NCI-H226 (cell line): ENCODE results near the gene NOD2.

ENCODE experiments used
- DNase-seq: peaks from one replicate; pipeline ENCODE4 v3.0.0-alpha.2; 2015

Gene NOD2

DNA sequence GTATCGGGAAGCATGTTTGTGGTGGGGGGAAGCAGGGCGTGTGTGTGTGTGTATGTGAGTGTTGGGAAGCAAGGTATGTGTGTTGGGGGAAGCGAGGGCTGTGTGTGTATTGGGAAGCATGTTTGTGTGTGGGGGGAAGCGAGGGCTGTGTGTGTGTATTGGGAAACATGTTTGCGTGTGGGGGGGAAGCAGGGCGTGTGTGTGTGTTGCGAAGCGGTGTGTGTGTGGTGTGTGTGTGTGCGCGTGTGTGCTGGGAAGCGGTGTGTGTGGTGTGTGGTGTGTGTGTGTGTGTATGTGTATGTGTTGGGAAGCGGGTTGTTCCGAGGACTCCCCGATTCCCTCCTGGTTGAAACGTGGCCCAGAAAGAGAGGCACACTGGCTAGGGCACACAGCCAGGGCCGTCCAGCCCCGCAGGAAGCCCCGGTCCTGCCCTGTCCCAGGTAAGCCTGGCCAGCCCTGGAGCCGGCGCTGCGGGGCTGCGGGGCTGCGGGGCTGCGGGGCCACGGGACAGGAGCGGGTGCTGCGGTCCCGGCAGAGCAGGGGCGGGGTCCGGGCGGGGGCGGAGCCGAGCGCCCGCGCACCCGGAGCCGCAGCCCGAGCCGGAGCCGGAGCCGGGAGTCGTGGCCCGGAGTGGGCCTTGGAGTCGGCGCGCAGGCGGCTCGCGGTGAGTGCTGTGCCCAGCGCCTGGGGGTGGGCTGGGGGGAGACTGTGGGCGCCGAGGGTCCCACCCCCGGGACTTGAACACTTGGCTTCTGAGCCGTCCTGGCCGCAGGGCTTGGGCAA lies at the start of gene NOD2:
TSS of gene NOD2 (plus strand) at position 608 of the 783 bp plus-strand sequence. CDS start 5,890 bp downstream, outside the sequence.
- DNase-seq, result no peak

DNA sequence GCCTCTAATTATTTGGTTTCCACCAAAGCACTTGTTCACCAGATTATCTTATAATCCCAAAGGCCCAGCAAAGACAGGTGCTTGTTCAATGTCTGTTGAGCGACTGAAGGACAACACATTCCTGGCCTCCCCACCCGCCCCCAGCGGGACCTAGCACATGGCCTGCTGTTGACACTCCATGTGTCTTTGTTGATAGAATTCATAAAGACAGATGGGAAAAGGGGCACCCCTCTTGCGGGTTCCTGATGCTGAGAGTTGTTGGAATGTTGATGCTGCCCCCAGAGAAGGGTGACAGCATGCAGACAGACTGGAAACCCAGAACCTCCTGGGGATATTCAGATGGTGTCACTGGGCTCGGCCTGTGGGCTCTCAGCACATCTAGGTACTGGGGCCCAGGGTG lies 49.2 kb upstream of the NOD2 start:
- no peak for DNase-seq

DNA sequence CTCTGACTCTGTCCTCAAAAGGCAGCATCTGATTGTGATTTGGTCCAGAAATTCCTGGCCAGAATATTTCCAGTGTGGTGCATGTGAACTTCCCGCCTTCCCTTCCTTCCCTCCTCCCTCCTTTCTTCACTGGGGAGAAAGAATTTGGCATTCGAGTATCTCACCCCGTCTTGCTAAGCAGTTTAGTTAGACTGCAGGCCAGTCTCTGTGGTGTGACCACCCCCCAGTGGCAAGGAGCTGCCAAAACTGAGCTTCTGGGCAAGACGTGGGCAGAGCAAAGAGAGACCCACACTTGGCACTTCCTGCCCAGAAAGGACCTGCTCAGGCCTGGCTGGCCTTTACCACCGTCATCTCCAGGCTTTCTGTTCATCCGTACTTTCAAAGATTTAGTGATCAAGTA lies 48.7 kb upstream of the NOD2 start:
- DNase-seq, result no peak

GRCh38 chr16:50645563-50646220 lies 47.7 kb upstream of the NOD2 start:
- DNase-seq, result no peak

GRCh38 chr16:50646345-50646744 lies 47.1 kb upstream of the NOD2 start:
- no peak for DNase-seq

- no peak for DNase-seq
Observed at GRCh38 chr16:50651835-50652438, 41.5 kb upstream of the NOD2 start.

DNA sequence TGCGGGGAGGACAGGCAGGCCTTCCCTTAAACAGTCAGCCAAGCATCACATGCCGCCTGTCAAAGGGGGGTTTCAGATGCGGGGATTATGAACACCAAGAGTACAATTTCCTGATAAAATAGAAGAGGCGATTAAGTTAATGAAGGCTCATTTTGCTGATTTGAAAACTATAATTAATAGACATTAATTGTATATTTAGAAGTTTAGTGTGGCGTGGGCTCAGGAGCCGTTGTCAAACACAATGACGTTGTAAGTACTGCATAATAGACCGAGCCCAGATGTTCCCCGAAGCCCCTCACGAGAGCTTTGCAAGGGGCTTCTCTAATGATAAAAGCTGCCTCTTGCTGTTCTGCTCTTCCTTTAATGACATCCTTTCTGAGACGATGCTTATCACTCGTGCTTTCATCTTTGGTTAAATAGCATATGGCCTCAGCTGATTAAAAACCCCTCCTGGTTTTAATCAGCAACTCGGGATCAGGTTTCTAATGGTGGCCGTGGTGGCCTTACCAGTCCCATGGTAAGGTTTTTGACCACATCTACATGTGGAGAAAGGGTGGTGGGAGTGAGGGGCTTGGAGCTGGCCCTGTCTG lies 40.5 kb upstream of the NOD2 start:
- DNase-seq, result no peak

- no peak for DNase-seq
Observed at GRCh38 chr16:50653633-50654519, 39.5 kb upstream of the NOD2 start.

DNA sequence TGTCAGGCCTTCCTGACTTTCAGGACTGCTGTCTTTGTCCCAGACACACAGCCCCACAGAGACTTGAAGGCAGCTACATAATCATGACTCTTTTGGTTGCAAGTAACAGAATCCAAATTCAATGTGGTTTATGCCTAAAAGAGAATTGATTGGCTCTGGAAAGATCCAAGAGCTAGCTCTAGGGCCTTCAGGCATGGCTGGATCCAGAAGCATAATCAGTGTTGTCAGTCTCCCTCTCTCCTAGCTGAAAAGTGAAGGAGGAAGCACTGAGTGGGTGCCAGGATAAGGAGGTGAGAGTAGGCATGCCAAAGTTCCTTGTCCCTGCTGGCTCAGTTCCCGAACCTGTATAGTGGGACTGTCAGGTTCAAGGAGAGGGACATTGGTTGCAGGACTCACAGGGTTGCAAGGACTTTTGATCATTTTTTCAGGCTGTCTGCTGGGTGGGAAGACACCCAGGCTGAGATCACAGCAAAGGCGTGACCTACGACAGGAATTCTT lies 37.8 kb upstream of the NOD2 start:
- no peak for DNase-seq

DNA sequence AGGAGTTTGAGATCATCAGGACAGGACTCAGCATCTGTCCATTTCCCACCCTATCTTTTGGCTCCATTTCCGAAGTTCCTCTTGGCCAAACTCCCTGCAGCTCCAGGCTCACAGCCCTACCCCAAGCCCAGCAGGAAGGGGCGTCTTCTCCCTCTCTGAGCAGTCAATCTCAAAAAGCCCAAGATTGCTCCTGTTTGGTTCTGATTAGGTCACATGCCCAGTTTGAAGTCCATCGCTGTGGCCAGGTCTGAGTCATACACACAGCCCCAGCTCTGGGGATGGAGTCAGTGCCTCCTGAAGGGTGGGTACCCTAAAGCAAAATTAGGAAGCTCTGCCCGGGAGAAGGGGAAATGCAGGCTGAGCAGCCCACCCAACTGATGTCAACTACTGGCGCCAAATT lies 36.2 kb upstream of the NOD2 start:
- DNase-seq, result peak; percentile 45

- no peak for DNase-seq
Observed at GRCh38 chr16:50659806-50660205, 33.6 kb upstream of the NOD2 start.

- DNase-seq, result no peak
Observed at GRCh38 chr16:50662306-50662940, 31.0 kb upstream of the NOD2 start.

- DNase-seq, result no peak
Observed at GRCh38 chr16:50664270-50664669, 29.1 kb upstream of the NOD2 start.

DNA sequence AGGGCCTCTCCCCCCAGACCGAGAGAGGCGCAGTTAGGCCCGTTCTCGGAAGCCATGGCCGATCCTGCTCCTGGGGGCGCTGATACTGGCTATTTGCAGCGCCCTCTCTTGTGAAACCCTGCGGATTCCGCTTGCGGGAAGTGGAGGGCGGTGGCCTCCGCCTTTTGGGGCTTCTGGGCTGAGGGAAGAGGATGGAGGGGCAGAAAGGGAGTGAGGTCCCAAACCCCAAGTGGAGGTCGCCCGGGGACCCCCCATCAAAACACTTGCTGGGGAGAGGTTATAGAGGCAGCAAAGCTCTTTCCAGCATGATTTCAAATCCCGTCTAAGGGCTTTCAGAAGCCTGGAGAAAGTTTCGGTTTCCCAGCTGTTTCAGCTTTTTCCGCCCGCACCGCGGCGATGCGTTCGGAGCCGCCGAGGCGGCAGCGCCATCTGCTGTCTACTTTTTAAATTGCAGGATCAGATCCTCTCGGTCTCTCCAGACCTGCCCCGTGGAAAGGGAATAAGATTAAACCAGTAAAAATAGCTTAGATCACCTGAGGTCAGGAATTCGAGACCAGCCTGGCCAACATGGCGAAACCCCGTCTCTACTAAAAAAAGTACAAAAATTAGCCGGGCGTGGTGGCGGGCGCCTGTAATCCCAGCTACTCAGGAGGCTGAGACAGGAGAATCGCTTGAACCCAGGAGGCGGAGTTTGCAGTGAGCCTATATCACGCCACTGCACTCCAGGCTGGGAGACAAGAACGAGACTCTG lies 28.1 kb upstream of the NOD2 start:
- peak; percentile 59 for DNase-seq

DNA sequence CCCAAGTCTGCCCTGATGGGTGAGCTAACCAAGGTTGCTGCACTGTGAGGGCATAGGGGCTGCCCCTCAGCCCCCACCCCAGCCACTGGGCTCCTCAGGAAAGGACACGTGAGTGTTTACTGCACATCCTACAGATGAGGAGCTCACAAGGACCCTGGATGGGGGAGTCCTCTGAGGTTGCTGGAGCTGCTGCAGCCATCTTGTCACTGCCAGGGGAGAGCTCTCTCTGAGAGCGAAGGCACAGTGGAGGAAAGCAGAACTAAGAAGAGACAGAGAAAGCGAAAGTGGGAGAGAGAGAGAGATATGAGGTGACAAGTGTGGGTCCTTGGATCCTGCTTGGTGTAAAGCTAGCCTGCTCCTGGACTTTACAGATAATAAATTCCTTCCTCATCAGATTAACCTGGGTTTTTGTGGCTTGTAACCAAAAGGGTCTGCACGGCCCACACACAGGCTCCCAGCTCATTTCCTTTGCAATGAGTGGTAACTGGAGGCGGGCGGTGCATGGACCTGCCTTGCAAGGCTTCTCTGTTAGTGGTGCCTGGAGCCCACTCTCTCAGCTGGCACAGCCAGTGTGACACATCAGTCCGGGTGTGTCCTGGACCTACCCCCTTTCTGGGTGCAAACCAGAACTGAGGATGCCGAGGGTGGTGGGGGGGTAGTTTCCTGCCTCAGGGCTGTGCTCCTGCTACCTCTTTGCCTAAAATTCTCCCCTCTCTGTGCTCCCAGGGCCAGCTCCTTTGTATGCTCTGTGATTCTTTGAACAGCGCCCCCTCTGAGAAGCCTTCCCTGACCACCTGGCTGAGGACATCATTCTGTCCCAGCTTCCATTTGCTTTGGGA lies 26.5 kb upstream of the NOD2 start:
- DNase-seq, result no peak

DNA sequence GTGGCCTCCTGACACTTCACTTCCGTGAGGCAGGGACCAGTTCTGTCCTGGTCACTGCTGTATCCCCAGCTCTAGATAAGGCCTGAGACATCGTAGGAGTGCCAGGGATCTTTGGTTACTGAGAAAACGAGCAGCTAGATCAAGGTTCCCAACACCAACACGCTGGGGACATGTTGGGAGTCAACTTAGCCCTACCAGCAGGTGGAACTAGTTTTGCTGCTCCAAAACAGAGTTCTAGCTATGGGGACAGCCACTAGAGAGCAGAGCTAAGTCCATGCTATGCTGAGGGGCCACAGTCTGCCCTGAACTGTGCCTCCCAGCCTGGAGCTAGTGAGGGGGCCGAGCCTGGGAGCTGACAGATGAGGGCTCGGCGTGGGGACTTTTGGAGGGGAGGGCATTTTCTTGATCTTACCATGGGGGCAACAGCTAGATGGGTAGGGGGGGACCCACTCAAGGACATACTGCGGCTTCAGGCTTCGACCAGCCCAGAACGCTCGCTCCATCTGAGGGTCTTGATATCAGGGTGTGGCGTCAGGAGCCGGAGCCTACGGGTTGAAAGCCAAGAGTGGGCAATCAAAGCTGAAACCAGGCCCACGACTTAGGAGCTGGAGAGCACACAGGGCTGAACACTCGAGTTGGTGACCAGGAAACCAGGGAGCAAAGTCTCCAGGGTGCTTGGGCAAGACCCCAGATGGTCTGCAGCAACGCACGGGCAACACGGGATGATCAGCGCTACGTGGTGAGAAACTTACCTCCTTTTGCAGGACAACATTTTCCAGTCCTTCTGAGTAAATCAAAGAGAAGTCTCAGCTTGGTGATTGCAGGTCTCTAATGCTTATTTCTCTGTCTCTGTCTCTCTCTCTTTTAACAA lies 25.7 kb upstream of the NOD2 start:
- no peak for DNase-seq

DNA sequence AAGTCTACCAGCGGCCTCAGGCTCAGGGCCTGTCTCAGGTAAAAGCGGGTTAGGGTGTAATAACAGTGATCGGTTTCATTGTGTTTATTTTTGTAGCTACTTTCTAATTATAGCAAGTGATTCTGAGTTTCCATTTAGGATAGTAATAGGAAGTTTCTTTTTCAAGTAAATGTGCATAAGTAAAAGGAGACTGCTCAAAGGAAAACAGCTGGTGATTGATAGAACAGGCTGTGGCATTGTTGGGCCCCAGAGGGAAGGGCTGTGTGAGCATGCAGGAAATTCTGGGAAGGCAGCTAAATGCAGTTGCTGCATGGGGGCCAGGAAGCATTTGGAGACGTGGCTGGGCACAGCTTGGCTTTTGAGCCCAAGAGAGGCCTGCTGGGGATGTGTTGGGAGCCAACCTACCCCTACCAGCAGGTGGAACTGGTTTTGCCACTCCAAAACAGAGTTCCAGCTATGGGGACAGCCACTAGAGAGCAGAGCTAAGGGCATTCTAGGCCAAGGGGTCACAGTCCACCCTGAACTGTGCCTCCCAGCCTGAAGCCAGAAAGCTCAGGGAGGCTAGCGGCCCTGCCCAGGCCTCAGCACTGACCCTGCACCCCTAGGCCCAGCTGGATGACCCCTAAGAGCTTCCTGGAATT lies 24.9 kb upstream of the NOD2 start:
- DNase-seq, result no peak

- DNase-seq, result no peak
Observed at GRCh38 chr16:50669741-50670140, 23.7 kb upstream of the NOD2 start.

GRCh38 chr16:50670476-50670875 lies 22.9 kb upstream of the NOD2 start:
- DNase-seq, result no peak
